Daoy (cell line): ENCODE results near the gene OXCT2. TPM values are rescaled to one million over a fixed set of nuclear protein-coding genes. Genes with fewer than 3 reads are reported as not detected.
"Not testable (repeated sequence)": the region's sequence is repeated elsewhere in the genome, so short reads cannot be mapped to it uniquely, and the experiment has no call there.

Source experiments
- DNase-seq: peaks from one replicate; pipeline ENCODE4 v3.0.0-alpha.2; 2015; ENCODE audit warnings: low read depth
- total RNA-seq: library from RNA; depleted of rRNA; stranded (reverse); fragments of >200 nt; shearing (Covaris generic); gene quantifications from 2 replicates; pipeline ENCODE4 v1.2.3, GENCODE V29; 2014; rRNA removed

The OXCT2 gene
- total RNA-seq = 2.9 and 3.8 TPM in 2 replicates

- DNase-seq = not testable (repeated sequence)
Observed at GRCh38 chr1:39771022-39771532, at the start of gene OXCT2. Gene OXCT2, minus strand, starts transcription at chr1:39771348. Its CDS starts 93 bp downstream, at chr1:39771255.

- DNase-seq = no peak
Observed at GRCh38 chr1:39819091-39819812, 48.1 kb upstream of the OXCT2 start.

GRCh38 chr1:39818482-39818881, 47.3 kb upstream of the OXCT2 start:
- DNase-seq = no peak

- DNase-seq = peak; percentile 35
Observed at GRCh38 chr1:39817091-39817932, 46.2 kb upstream of the OXCT2 start.

- peak; percentile 86 for DNase-seq
Observed at GRCh38 chr1:39816415-39817090, 45.4 kb upstream of the OXCT2 start.

GRCh38 chr1:39812913-39813312, 41.8 kb upstream of the OXCT2 start:
- DNase-seq = no peak

GRCh38 chr1:39808784-39809517, 37.8 kb upstream of the OXCT2 start:
- no peak for DNase-seq

- no peak for DNase-seq
Observed at GRCh38 chr1:39805385-39805784, 34.2 kb upstream of the OXCT2 start.

- DNase-seq = no peak
Observed at GRCh38 chr1:39802496-39803260, 31.5 kb upstream of the OXCT2 start.

GRCh38 chr1:39800471-39800835, 29.3 kb upstream of the OXCT2 start:
- no peak for DNase-seq

GRCh38 chr1:39799770-39800470, 28.8 kb upstream of the OXCT2 start:
- DNase-seq = peak; percentile 80

- peak; percentile 89 for DNase-seq
Observed at GRCh38 chr1:39798859-39799769, 28.0 kb upstream of the OXCT2 start.

GRCh38 chr1:39795651-39796050, 24.5 kb upstream of the OXCT2 start:
- no peak for DNase-seq

GRCh38 chr1:39791838-39792237, 20.7 kb upstream of the OXCT2 start:
- no peak for DNase-seq

GRCh38 chr1:39789571-39790110, 18.5 kb upstream of the OXCT2 start:
- DNase-seq = no peak

GRCh38 chr1:39788758-39789570, 17.8 kb upstream of the OXCT2 start, which contains the start of gene BMP8B:
Gene BMP8B, minus strand, starts transcription at chr1:39788865. Its CDS starts 380 bp downstream, at chr1:39788485.
- peak; percentile 79 for DNase-seq

- DNase-seq = no peak
Observed at GRCh38 chr1:39788426-39788757, 17.2 kb upstream of the OXCT2 start.

- not testable (repeated sequence) for DNase-seq
Observed at GRCh38 chr1:39787964-39788363, 16.8 kb upstream of the OXCT2 start.
